GM21786 (cell line): Measurements from ENCODE around the gene TMEM132D.

Experiments used
- ATAC-seq: cut with Tn5 transposase; IDR thresholded peaks from one replicate; pipeline ENCODE4 v1.9.1; 2021; ENCODE audit not compliant: unreplicated experiment

The TMEM132D gene

GRCh38 chr12:129827102-129827865 lies 76.5 kb downstream of the TMEM132D start:
- no peak for ATAC-seq

DNA sequence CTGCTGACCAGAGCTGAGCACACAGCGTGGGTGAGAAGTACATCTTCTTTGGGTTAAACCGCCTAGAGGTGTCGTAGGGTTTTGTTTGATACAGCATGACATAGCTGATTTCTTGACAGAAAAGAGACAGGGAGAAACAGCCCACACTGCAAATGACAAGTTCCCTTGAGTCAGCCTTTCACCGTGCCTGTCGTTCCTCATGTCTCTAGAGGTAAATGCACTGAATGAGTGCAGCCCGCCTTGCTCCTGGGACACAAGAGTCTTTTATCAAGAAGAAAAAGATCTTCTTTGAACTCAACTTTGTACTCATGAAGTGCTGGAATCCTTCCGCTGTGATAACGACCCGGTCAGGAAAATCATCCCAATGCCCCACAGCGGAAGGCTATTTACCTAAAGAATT lies 77.6 kb downstream of the TMEM132D start:
- no peak for ATAC-seq

GRCh38 chr12:129825316-129825715 lies 78.5 kb downstream of the TMEM132D start:
- no peak for ATAC-seq

GRCh38 chr12:129821964-129822363 lies 81.9 kb downstream of the TMEM132D start:
- ATAC-seq: no peak

DNA sequence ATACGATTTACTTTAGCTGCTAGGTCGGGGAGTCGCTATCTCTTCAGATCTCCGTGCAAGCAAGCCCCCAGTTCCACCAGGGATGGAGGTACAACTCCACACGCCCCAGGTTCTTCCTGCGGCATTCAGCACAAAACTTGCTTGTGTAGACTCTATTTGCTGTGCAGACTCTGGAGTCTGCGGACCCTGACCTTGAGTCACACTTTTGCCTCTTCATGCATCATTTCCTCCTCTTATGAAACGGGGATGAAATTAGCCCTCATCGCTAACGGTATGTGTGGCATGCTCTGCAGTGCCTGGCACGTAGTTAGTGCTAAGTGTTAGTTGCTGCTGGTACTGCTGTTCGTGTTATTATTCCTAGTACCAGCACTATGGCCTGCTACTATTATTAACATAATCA lies 84.4 kb downstream of the TMEM132D start:
- no peak for ATAC-seq

DNA sequence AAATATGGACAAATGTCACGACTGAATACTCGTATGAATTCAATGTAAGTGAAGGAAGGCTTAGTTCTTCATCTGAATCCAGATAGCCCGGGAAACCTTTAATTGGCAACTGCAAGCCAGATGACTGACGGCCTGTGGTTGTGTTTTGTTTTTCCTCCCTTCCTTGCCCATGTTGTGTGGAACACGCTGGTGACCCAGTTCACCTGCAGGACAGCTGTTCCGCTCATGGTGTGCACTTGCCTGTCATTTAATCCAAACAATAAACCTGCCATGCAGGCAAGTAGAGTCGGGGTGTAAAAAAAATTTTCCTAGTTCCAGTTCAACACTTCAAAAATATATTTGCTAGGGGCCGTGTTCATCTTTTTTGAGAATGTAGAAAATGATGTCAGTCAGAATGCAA lies 88.0 kb downstream of the TMEM132D start:
- ATAC-seq: no peak

GRCh38 chr12:129811963-129812362 lies 91.9 kb downstream of the TMEM132D start:
- ATAC-seq: no peak

- no peak for ATAC-seq
Observed at GRCh38 chr12:129807136-129807535, 96.7 kb downstream of the TMEM132D start.

- ATAC-seq: no peak
Observed at GRCh38 chr12:129791396-129791795, 112.4 kb downstream of the TMEM132D start.

DNA sequence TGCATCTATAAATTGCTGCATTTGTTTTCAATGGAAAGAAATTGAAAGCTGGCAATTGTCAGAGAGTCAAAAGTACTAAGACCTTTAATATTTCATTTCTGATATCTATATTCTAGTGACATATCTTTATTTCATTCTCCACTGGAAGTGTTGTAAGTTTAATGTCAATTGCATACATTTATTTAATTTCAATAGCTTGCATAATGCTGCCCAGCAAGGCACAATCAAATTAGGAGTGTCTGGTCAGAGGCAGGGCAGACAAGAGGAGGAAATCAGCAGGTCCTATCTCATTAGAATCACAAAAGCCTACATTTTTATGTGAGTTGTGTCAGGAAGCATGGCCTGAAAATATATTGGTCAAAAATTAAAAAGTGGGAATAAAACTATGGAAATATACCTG lies 112.9 kb downstream of the TMEM132D start:
- ATAC-seq: no peak

- no peak for ATAC-seq
Observed at GRCh38 chr12:129790331-129790730, 113.5 kb downstream of the TMEM132D start.

- no peak for ATAC-seq
Observed at GRCh38 chr12:129789921-129790320, 113.9 kb downstream of the TMEM132D start.

DNA sequence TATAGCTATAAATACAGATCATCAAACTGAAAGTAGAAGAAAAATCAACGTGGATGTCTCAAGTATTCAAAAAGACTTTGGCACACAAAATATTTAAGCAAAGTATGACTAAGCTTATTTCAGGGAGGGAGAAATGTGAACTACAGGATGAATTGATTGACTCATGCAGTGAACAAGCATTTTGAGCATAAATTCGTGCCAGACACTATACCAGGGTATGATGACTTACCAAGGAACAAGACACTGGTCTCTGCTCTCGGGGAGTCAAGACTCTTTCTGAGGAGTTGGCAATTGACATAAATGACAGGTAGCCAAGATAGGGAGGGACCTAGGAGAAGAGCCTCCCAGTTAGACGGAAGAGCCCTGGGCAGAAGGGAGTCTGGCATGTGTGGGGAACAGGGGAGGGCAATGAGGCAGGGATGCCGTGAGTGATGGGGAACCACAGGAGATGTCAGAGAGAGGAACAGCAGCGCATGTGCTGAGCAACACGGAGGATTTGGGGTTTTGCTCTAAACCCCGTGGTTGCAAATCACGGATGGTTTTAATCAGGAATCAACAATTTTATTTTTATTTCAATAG lies 115.2 kb downstream of the TMEM132D start:
- ATAC-seq: no peak

- ATAC-seq: no peak
Observed at GRCh38 chr12:129779989-129780388, 123.8 kb downstream of the TMEM132D start.

GRCh38 chr12:129779033-129779432 lies 124.8 kb downstream of the TMEM132D start:
- no peak for ATAC-seq

- ATAC-seq: no peak
Observed at GRCh38 chr12:129776977-129777667, 126.7 kb downstream of the TMEM132D start.

- no peak for ATAC-seq
Observed at GRCh38 chr12:129772501-129773493, 131.0 kb downstream of the TMEM132D start.

- ATAC-seq: no peak
Observed at GRCh38 chr12:129771238-129771637, 132.6 kb downstream of the TMEM132D start.

DNA sequence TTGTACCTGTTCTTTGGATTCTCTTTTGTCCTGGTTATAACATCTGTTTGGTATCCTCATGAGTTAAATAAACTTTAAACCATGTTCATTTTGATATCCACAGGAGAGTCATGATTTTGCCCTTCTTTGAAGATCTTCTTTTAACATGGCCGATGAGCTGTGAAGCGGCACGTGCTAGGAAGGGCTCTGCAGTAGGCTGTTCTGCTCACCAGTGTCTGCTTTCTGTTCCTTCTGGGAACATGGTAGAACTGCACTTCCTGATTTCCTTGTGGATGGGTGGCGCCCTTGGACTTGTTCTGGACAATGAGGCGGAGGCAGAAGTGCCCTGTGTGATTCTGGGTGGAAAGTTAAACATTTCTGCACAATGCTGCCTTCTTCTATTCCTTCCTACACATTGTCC lies 138.1 kb downstream of the TMEM132D start:
- ATAC-seq: no peak

DNA sequence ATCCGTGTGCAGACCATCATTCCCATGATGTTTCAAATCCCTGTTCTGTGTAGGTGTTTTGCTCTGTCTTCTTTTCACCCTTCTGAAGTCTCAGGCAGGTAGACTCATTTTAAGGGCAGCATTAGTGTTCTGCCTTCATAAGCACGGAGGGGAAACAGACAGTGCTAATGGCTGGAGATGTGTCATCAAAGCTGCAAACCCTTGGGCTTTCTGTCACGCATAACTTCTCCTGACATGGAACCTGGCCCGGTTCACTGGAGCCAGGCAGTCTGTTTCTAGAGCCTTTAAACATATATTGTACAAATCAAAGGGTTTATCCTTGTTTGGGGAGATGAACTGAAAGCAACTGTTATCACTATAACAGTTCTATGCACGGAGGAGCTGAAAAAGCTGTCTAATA lies 141.4 kb downstream of the TMEM132D start:
- no peak for ATAC-seq

GRCh38 chr12:129753586-129753985 lies 150.2 kb downstream of the TMEM132D start:
- no peak for ATAC-seq
